ENCODE results near the gene TRPT1. TPM values are rescaled to one million over a fixed set of nuclear protein-coding genes. Genes with fewer than 3 reads are reported as not detected.
"Not testable (repeated sequence)": the region's sequence is repeated elsewhere in the genome, so short reads cannot be mapped to it uniquely, and the experiment has no call there.

TRPT1 gene
- total and polyA plus RNA-seq, 2 of the 4 experiments (the other 2 are of a cell fraction) = 63.2 to 81.9 TPM

- no peak for TF ChIP-seq RAD21 (IDR thresholded peaks at IDR 0.05; ENCODE audit: low read length)
- no peak for TF ChIP-seq NFE2L2 (IDR thresholded peaks at IDR 0.05; ENCODE audit: low read depth, low read length)
- TF ChIP-seq RFX5 (IDR thresholded peaks at IDR 0.05; ENCODE audit: low read depth, low read length) = no peak
These were observed 21.1 kb upstream of the TRPT1 start, which contains the start of gene PPP1R14B (continued) for GRCh38 chr11:64246871-64247728.

- intact Hi-C loops (cut with micrococcal nuclease); H3K18ac ChIP-seq (ENCODE audit: low read depth, low read length): not testable (repeated sequence)
- POLR2A ChIA-PET (ENCODE audit: unreplicated experiment) = interaction anchor here (1.2 kb wide), 1 partner anchor 23 kb away, joined by 3 read pairs; no protein-coding TSS in a partner anchor
These were observed 20.6 kb upstream of the TRPT1 start for GRCh38 chr11:64246621-64246870.

More at GRCh38 chr11:64246621-64246870, 20.6 kb upstream of the TRPT1 start:
- peak; percentile 50; the same call in 1 of the 2 replicates for TF ChIP-seq MXI1 (IDR thresholded peaks at IDR 0.05; ENCODE audit: borderline replicate concordance, low read depth, low read length)
- H3K4ac ChIP-seq (ENCODE audit: low read depth, low read length); H2BK20ac ChIP-seq (ENCODE audit: low read depth, low read length); H2AK5ac ChIP-seq (ENCODE audit: low read depth, low read length); H3K4me2 ChIP-seq (ENCODE audit: low read depth, low read length); dilution Hi-C loops (cut with HindIII; ENCODE audit: low sequenced_read_pairs, unreplicated experiment); H3K56ac ChIP-seq (ENCODE audit: extremely low read depth, insufficient read depth, low read length); H3K14ac ChIP-seq (replicated peaks; ENCODE audit: low read depth, low read length); H3K27me3 ChIP-seq (ENCODE audit: control insufficient read depth, insufficient read depth, low read length); H4K91ac ChIP-seq (ENCODE audit: insufficient read depth, low read depth, low read length); H3K9ac ChIP-seq (ENCODE audit: low read depth, low read length); H2BK120ac ChIP-seq (ENCODE audit: low read depth, low read length); H3K23ac ChIP-seq (ENCODE audit: low read depth, low read length); H4K8ac ChIP-seq (ENCODE audit: low read depth in 2 of 2, low read length in 2 of 2); H2BK5ac ChIP-seq (ENCODE audit: low read depth, low read length, poor library complexity, severe bottlenecking); H2BK15ac ChIP-seq (ENCODE audit: low read depth, low read length); H3K4me1 ChIP-seq (ENCODE audit: control insufficient read depth, insufficient read depth, low read length); H2AFZ ChIP-seq (replicated peaks; ENCODE audit: low read length, poor library complexity); H3K9me3 ChIP-seq (ENCODE audit: control insufficient read depth, insufficient read depth, low read length); DNase-seq; H3K9me1 ChIP-seq (ENCODE audit: insufficient read depth, low read length); H4K5ac ChIP-seq (ENCODE audit: low read depth, low read length); in situ Hi-C loops (cut with MboI; ENCODE audit: low sequenced_read_pairs); BruUV-seq (replicated peaks); H2AK9ac ChIP-seq (replicated peaks; ENCODE audit: low read depth, low read length, poor library complexity): not testable (repeated sequence)
- WGBS, 2 experiments (ENCODE audit: extremely low coverage in 2 of 2, insufficient read length in 1 of 2) = no CpG with 5 or more reads among the region's 43 CpGs
- Histone ChIP-seq H3K79me1 (ENCODE audit: low read depth in 1 of 2, low read length in 2 of 2) (peaks cover 8 to 35% of the 10 kb centered on the region in 2 experiments; a peak in 3 of 4 replicates), H3K4me3 (ENCODE audit: insufficient read depth, low read depth, low read length) (peak overlapping the region; percentile 95), H3K36me3 (ENCODE audit: control insufficient read depth, insufficient read depth, low read length) (peaks cover 12% of the 10 kb centered on the region), H3K27ac (ENCODE audit: insufficient read depth, low read length) (peak overlapping the region; percentile 98; the same call in 1 of the 2 replicates), H4K20me1 (ENCODE audit: insufficient read depth, low read length) (peaks cover 26% of the 10 kb centered on the region)
- ATAC-seq (ENCODE audit: low read depth) = peak; percentile 4; the same call in 1 of the 2 replicates
- CTCF ChIA-PET = interaction anchor here (2.1 kb wide), 1 partner anchor 54 kb away, joined by 7 read pairs; no protein-coding TSS in a partner anchor

Measured in IMR-90 (cell line).